GM13977 (cell line): ENCODE measurements around the gene EPG5.

Source experiments
- DNase-seq: peaks from one replicate; pipeline ENCODE4 v3.0.0; 2012; ENCODE audit warnings: low spot score
- in situ Hi-C: fragments of 300-500 bp; cut with MboI; formaldehyde crosslinking; loops from one replicate; pipeline ENCODE4 v1.12.0; 2022; ENCODE audit warnings: low sequenced_read_pairs, low pct_unique_long_range_greater_than_20kb, mixed read lengths, inconsistent platforms; ENCODE audit not compliant: unreplicated experiment
- TF ChIP-seq, protein P1 (sequence below): IDR thresholded peaks from 2 replicates; pipeline ENCODE4 v1.5.1; 2012; ENCODE audit warnings: mild to moderate bottlenecking, control low read depth; ENCODE audit not compliant: insufficient read depth; ENCODE audit errors: extremely low read depth, missing control alignments

The EPG5 gene

DNA sequence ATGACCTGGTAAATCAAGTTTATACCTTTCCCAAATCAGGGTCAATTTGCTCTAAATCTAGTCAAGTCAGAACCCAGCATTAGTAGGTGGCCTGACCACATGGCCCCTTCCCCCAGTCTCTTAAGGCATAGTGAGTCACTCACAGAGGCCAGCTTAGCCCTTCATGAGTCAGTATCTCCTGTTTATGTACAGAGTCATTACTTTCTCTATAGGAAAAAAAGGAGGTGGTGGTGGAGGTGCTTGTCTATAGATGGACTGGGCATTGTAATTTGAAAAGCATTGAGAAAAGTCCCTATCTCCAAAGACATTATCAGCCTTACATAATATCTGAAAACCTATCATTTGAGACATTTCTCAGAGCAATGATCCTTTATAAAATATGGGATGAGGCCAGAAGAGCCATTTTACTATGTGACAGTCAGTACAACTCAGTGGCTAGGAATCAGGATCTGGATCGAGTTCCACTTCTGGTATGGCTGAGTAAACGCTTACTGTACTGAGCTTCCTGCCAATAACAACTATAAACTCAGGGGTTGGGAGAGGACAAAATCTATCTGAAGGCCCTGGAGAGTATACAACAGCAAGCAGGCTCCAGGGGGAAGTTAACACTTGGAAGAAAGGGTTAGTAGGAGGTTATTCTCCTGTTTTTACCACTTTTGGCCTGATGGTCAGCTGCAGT is 164.2 kb downstream of the EPG5 start:
- in situ Hi-C loops: no loop called here

DNA sequence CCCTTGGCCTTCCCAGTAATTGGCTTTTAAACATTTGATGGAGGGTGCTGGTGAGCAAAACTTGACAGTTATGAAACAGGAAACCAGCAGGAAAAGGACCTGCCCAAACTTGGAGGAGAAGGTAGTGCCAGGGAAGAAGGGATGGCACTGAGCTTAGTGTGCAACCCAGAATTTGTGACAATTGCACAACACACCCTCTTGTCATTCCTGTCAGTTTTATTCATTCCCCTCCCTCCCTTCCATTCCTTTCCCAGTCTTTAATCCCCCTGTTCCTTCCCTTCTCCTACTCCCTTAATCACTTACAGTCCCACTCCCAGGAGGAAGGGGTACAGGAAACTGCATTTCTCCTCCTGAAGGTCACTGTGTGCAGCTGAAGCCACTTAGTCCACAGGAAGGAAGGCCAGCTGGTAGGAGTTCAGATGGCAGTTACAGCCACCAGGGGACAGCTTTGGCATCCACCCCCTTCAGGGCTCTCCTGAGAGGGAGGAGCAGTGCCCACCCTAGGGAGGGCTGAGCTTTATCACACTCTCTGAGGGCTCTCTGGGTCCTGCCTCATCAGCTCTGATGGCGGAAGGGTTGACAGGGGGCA is 165.6 kb downstream of the EPG5 start:
- TF ChIP-seq, protein P1, sequence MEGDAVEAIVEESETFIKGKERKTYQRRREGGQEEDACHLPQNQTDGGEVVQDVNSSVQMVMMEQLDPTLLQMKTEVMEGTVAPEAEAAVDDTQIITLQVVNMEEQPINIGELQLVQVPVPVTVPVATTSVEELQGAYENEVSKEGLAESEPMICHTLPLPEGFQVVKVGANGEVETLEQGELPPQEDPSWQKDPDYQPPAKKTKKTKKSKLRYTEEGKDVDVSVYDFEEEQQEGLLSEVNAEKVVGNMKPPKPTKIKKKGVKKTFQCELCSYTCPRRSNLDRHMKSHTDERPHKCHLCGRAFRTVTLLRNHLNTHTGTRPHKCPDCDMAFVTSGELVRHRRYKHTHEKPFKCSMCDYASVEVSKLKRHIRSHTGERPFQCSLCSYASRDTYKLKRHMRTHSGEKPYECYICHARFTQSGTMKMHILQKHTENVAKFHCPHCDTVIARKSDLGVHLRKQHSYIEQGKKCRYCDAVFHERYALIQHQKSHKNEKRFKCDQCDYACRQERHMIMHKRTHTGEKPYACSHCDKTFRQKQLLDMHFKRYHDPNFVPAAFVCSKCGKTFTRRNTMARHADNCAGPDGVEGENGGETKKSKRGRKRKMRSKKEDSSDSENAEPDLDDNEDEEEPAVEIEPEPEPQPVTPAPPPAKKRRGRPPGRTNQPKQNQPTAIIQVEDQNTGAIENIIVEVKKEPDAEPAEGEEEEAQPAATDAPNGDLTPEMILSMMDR: no peak
- DNase-seq: no peak
- in situ Hi-C loops: no loop called here

More for the DNA sequence above, 164.2 kb downstream of the EPG5 start:
- DNase-seq: no peak
- TF ChIP-seq, protein P1: no peak
